CD4-positive, alpha-beta T cell treated with Interferon alpha-2 for 1 hour (primary cell): Measurements from ENCODE around the gene THBS2.
"Not testable (repeated sequence)": the region's sequence is repeated elsewhere in the genome, so short reads cannot be mapped to it uniquely, and the experiment has no call there.

Experiments used
- DNase-seq, 2 donors: peaks; one replicate each; pipeline ENCODE4 v3.0.0-alpha.2; 2020 to 2022

Gene THBS2

DNA sequence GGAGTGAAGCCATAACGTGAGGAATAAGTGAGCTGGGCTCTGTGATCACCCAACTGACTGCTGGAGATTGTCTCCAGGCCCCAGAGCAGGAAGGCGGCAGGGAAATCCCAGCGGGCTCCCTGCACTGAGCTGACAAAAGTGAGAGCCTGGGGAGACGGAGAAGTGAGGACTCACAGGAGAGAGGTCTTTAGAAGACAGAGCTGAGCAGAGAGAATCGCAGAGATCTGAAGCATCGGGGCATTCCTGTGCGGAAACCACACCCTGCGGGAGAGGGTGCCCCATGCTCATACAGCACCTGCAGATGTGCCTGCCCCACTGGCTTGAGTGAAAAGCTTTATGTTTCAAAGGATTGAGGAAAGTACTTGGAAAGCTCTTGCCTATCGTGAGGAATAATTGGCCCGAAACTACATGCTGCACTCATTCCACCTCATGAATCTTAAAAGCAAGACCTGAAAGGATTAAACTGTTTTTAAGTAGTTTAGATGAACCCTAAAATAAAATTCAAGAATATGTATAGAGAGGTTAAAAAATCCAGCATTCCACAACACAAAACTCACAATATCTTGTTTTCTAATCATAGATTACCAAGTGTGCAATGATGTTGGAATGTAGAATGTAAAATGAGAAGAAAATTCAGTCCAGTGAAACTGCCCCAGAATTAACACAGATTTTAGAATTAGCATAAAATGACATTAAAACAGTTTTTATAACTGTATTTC lies 17.7 kb upstream of the THBS2 start:
- no peak for DNase-seq

DNA sequence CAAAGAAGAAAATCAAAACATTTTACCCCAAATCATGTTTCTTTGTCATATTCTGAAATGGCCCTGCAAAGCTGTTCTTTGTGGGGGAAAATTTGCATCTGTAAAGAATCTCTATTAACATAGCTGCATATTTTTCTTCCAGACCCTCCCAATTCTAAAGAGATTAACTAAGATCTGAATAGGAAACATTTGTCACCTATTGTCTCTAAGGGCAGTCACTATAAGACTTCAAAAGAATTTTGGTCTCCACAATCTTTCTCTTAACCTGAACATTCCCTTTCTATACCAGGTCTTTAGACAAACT lies 16.4 kb upstream of the THBS2 start:
- DNase-seq: not testable (repeated sequence)

DNA sequence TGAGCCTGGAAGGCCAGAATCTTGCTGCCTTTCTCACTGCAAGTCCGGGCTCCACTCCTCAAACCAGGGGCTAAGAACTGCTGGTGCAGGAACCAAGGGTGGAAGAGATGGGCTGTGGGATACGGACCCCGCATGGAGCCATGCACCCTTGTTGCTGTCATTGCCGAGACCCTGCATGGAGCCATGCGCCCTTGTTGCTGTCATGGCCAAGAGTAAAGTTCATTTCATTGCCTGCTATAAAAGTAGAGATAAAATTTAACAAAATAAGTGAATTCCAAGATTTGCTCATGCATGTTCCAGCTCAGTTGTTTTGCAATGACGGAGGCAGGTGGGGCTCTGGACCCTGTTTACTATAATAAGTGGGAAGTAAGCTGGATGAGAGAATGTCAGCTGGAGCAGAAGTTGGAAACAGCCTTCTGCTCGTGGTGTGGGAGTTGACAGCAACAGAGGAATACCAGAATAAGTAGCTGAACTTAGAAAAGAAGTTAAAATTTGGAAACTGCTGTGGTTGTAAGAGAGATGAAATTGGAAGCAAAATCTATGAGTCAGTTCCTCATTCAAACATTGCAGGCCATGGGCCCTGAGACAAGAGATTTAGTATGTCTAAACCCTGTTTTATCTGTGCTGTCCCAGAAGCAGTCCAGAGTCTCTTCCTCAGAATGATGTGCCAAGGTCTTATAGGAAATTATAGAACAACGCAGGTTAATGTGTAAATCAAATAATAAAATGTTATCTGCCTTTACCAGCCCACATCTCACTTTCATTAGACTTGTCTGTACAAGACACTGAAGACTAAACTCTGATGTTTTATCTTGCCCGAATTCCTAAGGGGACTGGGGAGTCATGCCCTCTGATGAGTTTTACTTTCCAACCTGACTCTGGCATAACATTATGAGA lies 15.8 kb upstream of the THBS2 start:
- no peak for DNase-seq

DNA sequence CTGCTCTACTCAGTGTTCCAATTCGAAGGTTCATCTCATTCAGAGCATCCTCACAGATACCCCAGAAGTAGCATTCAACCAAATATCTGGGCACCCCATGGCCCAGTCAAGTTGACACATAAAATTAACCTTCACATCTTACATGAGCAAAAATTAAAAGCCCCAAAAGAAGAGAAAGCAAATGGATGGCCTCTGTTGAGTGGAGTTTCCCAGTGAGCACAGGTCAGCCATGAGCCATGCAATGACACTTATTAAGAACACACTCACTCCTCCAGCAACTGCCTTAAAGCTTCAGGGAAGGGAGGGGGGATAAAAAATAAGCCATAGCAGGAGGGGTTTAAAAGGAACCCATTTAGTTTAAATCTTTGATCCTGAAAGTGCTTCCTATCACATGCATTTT lies 14.6 kb upstream of the THBS2 start:
- no peak for DNase-seq

DNA sequence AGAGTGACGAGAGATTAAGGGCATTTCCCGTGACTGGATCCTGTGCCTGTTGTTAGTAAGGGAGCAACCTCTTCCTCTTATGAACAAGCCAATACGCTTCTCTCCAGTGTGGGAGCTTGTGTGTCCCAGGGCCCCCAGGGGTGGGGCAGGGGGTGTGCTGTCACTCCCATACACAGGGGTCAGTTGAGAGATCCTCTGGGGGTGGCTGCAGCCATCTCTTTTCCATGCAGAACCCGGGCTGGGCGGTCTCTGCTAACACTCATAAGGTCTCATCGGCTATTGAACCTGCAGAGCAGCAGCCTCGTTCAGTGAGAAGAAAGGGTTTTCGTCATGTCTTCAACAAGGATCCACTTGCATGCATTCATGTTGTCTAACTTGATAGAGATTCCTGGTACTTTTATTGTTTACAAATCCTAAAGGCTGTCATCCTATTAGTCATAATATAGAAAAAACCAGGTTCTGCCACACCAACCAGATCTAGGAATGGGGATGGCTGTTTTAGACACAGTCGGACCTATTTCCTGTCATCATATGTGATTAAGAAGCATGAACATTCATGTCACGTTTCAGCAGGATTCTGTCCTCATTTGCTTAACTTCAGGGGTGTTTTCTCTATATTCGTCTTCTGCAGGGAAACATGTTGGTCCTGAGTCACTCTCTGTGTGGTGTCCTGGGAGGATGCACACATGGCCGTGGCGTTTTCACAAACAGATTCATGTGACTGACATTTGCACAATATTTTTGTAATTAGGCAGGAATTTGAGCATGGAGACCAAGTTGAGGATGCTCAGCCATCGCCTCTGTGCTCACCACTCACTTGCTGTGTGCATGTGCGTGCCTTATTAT lies 13.3 kb upstream of the THBS2 start:
- DNase-seq: no peak

DNA sequence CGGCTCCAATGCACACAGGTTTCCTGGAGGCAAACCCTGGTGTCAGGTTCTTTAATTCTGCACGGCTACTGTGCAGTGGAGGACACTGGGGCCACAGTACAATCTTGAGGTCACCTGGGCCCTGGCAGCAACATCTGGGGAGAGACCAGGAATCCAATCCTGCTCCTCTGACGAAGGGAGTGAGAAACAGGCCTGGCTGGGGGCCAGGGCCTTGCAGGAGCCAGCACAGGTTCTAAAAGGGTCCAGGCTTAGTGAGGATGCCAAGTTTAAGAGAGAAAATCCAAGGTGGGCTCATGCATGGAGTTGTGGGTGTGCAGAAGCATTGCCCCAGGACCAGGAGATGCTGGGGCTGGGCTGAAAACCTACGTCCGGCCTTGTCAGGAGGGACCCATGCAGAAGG lies 12.6 kb upstream of the THBS2 start:
- DNase-seq: no peak

DNA sequence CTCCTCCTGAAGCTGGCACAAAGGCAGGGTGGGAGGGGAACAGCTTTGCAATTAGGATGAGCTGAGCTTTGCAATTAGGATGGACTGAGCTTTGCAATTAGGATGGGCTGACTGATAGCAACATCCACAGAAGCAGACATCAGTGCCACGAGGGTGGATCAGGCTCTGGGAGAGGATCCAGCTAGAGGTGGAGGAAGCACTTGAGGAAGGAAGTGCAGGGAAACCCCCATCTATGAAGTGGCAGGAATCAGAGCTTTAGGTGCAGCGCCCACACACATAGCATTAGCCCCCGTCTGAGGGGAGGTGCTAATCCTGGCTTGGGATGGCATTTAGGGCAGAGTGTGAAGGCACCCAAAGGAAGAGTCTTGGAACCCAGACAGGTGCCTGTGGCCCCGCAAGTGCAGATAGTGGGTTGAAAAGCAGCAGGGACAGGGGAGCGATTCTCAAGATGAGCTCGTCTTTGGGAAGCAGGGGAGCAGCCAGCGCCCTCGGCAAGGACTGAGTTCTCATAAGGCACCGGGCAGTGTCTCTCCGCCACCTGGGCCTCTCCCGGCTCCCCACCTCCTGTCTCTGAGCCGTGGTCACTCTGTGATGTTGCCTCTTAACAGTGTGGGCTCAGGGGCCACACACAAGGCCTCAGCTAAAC lies 12.0 kb upstream of the THBS2 start:
- DNase-seq: no peak

DNA sequence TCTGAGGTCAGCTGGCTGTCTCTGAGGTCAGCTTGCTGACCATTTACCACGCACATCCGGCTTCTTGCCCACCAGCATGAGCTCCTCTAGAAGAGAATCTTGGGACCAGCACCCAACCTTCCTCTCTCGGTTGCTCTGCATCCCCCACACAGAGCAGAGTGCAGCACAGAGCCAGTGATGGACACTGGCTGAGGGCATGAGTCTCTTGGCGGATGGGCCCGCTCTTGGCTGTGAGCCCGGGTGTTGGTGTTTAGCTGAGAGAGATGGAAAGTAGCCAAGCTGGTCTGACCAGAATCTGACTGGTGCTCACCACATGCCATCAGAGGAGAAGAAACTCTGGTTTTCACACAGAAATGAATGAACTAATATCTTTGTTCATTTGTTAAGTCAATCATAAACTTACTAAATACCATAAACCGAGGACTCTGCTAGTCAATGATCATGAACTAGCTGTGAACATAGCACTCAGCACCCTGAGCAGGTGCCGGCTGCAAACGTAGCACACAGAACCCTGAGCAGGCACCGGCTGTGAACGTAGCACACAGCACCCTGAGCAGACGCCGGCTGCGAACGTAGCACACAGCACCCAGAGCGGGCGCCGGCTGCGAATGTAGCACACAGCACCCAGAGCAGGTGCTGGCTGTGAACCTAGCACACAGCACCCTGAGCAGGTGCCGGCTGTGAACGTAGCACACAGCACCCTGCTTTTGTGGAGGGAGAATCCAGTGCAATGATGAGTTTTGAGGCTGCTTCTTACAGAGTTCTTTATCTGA lies 10.4 kb upstream of the THBS2 start:
- no peak for DNase-seq

DNA sequence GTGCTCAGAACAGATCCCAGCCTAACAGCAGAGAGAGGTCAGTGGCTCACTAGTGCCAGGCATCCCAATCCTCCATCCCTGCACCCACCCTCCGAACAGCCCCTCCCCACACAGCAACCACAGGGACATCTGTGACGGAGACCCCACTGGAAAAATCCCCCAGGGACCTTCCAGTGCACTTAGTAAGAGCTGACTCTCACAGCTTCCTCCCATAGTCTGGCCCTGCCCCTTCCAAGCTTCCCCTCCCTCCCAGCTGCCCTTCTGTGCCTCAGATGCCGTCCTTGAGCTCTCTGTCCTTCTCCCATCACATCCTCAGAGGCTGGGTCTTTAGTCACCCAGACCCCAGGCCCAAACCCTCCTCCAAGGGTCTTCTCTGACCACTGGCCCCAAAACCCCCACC lies 9.7 kb upstream of the THBS2 start:
- DNase-seq: no peak

DNA sequence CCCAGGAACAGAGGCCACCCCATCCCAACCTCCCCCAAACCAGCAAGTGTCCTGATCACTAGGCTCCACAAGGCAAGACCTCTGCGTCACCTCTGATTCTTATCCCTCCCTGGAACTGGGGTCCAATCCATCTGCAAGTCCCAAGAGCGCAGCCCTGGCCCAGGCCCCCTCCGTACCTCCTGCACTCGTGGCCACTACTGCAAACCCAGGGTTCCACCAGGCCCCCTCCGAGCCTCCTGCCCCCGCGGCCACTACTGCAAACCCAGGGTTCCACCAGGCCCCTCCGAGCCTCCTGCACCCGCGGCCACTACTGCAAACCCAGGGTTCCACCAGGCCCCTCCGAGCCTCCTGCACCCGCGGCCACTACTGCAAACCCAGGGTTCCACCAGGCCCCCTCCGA lies 9.0 kb upstream of the THBS2 start:
- DNase-seq: not testable (repeated sequence)

DNA sequence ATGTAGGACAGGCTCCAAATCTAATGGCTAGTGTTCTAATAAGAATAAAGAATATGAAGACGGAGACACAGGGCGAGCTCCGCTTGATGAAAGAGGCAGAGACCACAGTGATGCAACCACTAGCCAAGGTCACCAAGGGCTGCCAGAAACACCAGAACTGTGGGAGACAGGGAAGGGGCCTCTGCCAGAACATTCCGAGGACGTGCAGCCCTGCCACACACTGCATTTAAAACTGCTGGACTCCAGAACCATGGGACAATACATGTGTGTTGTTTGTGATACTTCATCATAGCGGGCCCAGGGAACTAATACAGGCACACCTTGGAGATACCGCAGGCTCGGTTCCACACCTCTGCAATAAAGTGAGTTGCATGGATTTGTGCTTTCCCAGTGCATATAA lies 2.9 kb upstream of the THBS2 start:
- no peak for DNase-seq

DNA sequence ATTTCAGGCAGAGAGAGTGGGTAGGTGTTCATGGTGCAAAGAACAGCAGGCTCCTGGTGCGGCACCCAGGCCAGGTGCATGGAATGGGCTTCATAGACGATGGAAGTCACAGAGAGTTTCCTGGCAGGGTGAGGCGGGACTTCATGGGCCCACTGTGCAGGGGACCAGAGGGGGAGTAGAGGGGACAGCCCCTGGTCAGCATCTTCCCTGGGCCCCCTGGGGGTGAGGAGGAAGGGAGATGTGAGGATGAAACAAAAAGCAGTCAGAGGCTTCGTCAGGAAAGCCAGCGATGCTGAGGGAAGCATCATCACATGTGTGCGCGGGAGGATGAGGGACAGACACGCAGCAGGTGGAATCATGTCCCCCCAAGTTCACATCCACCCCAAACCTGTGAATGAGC lies 2.4 kb upstream of the THBS2 start:
- no peak for DNase-seq

DNA sequence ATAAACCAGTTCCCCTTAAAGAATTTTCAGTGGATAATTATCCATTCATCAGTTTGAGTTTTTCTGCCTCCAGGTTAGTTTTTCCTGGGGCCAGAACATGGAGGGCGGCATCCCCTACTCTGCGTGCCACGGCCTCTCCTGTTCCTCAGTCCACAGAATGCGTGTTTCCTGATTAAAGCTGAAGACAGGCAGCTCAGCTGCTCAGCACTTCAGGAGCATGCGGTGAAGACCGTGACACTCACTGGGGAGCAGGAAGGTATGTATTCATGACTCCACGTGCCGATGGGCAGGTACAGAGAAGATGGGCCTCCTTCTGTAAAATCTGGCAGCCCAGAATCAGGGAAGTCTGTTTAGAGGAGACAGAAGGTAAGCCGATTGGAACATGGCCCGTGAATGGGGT lies 2.0 kb upstream of the THBS2 start:
- DNase-seq: no peak

DNA sequence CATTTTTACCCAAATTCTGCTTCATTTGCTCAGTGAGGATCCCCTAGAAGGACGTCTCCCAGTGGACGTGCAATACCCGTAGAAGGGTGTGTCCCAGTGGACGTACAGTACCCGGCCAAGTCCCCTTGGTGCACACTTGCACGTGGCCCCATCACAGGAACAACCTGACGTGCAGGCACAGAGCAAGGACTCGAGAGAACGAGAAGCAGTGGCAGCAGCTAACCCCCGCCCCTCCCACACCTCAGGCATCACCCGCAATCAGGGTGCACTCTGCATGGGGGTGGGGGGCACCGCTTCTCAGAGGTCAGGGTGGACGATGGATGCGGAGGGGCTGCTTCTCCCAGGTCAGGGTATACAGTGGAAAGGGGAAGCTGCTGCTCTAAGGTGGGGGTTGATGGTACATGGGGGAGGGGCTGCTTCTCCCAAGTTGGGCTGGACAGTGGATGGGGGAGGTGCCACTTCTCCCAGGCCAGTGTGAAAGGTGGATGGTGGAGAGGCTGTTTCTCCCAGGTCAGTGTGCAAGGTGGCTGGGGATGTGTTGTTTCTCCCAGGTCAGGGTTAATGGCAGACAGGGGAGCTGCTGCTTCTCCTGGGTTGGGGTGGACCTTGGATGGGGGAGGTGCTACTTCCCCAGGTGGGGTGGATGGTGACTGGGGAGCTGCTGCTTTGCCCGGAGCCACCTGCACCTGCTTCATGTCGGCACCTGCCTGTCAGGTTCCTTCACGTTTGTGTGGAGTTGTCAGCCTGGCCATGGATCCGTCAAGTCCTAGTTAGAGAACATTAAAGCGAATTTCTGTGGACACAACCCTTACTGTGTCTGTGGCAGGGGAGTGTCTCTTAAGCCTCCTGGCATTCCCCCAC lies 1.0 kb upstream of the THBS2 start:
- no peak for DNase-seq

DNA sequence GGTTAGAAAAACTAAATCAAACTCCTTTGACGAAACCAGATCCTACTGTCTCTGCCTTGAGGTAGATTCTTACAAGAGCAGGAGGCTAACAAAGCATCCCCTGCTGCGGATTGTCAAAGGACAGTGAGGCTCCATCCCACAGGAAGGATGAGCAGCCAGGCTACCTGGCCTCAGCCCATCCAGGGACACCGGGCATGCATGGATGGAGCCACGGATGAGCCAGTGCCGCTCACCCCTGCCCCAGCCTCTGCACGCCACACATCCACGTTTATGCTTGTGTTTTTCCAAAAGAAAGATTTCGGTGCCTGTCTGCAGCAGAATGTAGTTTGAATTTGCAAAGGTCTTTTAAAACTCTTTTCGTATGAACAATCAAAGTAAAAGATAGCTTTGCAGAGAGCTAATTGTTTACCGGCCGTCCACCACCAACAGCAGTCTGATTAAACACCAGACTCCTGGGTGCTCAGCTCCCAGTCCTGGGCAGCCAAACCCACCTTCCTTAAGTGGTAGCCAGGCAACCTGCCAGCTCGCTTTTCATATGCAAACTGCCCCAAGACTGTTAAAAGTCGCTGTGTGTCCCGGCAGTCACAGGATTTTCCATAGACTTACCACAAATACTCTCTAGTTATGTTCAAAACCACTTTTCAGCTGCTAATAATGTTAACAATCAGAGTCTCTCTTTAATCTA lies 999 bp downstream of the THBS2 start:
- no peak for DNase-seq

DNA sequence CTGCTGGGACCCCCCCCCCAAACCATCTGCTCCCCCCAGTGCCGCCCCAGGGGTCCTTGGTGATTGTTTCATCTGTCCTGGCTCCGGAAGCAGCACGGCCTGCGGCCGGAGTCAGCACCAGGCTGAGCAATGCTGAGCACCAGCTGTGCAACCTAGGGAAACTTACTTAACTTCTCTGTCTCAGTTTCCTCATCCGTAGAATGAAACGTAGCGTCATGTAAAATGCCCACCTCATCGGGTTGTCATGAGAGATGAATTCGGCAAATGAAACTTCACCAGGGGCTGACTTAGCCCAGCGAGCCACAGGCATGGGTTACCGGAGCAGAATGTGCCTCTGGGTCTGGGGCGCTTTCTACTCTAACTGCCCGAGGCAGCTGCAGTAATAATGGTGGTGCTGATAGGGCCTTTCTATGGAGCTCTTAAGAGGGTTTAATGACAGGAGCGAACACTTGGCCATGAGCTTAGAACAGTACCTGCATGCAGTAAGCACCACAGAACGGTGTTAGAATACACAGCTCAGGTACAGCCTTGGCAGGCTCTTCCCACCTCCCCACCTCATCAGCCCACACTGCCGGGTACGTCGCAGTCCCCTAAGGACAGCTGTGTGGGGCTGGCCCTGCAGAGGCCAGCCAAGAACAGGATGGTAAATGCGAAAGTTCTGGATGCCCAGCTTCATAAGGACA lies 1.7 kb downstream of the THBS2 start:
- DNase-seq: no peak

DNA sequence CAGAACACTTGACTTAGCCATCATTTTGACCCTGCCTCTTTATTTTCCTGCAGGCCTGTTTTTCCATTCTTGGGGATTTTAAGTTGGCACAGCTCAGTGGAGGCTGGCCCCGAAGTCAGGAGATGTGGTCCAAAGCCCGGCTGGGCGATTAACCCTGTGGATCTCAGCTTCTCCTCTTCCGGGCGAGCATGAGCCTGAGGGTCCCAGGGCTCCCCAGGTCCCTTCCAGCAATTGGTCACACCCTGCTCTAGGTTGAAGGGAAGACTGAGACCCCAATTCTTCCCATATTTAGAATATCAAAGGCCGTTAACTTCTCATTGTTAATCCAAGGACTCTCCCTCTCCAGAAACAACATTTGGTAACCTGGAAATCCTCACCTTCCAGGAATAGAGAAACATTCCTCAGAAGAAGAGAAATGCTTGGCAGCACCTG lies 2.3 kb downstream of the THBS2 start:
- no peak for DNase-seq

DNA sequence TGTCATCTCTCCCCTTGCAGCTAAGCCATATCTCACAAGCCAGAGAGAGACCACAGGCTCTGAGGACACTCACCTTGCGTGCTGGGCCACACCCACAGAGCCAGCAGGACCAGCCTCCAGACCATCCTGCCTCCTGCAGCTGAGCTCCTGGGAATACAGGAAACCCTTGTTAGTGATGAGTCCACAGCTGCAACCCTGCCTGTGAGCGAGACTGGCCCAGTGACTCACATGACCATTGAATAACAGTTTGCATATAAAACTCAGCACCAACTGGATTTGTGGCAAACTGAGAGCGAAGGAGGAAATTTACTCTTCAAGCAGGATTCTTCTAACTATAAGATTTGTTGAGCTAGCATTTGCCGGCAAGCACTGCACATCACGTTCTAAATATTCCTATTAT lies 3.0 kb downstream of the THBS2 start:
- no peak for DNase-seq

DNA sequence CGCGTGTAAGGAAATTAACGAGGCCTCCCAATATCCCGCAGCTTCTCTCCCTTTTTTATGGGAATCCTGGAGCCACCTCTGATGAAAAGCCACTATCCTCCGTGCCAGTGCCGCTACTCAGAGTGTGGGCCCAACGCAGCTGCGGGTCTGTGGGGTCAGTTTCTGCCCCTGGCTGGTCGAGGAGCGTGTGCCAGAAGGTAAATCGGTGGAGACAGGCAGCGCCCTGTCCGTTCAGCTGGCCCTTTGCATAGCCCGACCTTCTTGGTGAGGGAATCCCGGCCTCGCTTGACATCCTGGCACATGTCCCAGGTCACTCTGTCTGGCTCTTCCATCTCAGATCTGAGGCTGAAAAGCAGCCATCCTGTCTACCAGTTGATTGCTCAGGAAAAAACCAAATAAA lies 4.6 kb downstream of the THBS2 start:
- DNase-seq: no peak

DNA sequence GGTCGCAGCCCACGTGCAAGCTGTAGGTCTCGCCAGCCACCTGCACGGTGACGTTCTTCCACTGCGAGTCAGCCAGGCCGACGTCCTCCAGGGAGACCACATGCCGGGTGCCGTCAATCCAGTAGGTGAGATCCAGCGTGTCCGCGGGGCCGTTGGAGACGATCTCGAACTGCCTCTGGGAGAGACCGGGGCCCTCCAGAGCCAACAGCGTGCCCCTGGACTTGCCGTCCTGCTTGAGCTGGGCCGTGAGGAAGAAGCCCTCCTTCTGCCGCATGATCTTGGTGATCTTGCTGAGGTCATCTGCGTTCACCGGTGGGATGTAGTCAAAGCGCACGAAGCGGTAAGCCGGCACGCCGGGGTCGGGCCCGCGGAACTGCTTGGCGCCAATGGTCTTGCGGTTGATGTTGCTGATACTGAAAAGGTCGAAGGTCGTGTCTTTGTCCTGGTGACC lies 5.1 kb downstream of the THBS2 start:
- DNase-seq: no peak
